HG03066 (cell line): Measurements from ENCODE around the gene DNAH5.

ENCODE experiments used
- ATAC-seq: cut with Tn5 transposase; IDR thresholded peaks from one replicate; pipeline ENCODE4 v1.9.1; 2021; ENCODE audit warnings: low read depth; ENCODE audit not compliant: unreplicated experiment

Gene DNAH5

DNA sequence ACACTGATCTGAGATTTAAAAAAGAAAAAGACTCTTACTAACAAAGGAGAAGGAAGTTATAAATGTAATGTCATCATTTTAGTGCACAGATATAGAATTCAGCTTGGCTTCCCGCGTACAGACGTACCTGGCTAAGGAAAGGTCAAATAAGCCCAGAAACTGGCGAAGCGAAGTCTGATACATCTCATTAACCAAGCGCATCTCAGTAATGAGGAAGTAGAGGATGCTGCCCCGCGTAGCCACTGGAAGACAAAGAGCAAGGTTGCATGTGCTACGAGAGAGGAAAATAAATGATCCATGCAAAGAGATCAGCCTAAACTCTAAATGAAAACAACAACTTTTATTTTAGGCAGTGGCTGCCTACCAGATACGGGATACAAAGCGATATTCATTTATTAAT lies 208.8 kb downstream of the DNAH5 start:
- no peak for ATAC-seq

GRCh38 chr5:13731121-13731628 lies 213.3 kb downstream of the DNAH5 start:
- ATAC-seq, result no peak

- ATAC-seq, result no peak
Observed at GRCh38 chr5:13708906-13709305, 235.6 kb downstream of the DNAH5 start.

GRCh38 chr5:13708432-13708831 lies 236.1 kb downstream of the DNAH5 start:
- ATAC-seq, result no peak

DNA sequence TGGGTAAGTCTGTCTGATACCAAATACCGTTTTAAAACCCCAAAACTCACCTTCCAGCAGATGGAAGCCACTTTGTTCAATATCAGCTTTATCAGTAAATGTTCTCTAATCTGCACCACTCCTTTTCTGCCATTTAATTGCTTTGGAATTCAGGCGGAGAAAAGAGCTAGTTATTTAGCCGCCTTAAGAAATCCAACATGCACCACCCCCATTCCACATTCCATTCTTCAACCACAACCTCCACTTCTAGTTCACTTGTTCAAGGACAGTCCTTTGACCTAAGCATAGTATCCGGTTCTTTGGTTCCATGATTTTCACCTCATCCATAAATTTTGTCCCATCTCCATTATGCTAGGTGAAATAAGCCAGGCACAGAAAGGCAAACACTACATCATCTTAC lies 240.1 kb downstream of the DNAH5 start:
- no peak for ATAC-seq

DNA sequence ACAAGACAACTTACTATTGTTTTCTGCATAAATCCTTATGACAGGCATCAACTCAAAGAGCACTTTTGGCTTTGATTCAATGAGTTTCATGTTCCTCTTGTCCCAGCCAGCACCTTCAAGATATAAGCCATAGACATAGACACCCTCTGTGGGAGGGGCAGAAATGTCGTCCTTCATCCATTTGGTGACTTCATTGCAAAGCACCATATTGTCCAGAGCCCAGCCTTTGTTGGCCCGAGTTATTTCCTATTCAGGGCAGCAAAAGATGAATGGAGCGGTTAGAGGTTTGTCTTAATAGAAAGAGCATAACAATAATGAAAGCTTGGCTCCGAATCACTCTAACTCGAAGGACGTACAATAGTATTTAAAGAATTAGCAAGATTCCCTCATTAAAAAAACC lies 243.9 kb downstream of the DNAH5 start:
- ATAC-seq, result no peak

DNA sequence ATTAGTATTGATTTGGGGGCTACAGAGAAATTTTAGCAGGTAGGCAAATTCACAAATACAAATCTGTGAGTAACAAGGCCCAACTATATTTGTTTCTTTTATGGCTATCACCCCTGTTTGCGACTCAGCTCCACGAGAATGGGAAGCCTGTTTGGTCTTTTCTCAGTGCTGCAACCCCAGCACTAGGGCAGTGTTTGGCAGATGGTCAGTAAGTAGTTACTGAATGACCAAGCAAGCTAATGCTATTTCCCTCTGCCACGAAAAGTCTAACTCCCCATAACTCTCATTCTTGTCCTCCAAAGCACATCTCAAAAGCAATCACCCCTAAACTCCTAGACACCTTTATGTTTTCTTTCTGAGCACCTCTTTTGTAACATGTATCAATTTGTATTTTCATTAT lies 245.6 kb downstream of the DNAH5 start:
- no peak for ATAC-seq

DNA sequence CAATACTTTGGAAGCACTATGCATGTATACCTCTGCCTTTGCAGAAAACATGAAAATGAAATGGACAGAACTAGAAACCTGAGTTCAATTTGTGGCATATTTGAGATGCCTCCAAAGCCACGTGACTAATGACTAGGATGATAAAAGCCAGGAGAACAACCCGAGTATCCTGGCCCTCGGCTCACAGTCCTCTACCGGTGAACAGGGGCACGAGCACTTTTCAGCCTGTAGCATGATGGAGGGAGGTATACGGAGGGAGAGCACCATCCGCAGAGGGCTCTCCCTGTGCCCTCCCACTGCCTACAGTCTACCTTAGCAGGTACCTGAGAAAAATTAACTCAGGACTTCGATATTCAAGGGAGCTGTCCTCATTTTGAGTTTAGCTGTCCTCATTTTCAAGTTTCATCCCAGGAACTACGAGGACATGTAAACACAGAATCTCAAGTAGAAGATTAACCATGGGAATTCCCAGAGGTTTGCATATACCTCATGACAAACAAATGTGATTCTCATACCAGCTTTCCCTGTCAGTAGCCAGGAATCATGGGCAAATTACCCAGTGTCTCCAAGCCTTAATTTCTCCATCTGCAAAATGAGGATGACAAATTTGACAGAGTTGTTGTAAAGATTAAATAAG lies 249.3 kb downstream of the DNAH5 start:
- ATAC-seq, result no peak

DNA sequence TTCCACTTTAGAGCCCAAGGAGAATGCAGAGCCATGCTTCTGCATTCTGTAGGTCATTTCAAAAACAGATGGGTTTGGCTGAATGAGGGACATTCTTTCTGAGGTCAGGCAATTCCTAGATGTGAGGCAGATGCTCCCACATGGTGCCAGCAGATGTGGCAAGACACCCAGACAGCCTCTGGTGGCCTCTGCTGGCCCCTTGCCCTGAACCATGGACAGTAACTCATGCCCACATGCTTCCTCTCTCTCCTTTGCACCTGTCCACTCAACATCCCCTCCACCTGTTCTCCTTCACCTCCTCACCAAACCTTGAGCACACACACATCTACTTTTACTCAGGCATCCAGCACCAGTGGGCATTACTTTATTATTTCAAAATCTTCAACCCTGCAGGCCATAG lies 252.3 kb downstream of the DNAH5 start:
- no peak for ATAC-seq

GRCh38 chr5:13676531-13676930 lies 268.0 kb downstream of the DNAH5 start:
- no peak for ATAC-seq

DNA sequence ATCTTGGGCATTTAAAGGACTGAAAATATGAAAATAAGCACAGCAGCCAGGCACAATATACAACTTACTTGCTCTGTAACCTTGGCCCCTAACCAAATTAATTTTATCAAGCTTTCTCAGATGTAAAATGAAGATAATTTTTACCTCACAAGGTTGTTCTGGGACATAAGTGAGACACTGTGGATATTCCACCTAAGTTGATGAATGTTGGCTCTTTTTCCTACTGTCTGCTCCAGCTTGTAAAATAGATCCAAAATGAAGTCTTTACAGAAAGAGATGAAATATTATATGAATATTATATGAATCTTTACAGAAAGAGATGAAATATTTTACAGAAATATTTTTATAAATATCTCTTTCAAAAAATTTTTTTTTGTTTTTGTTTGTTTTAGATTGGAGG lies 270.1 kb downstream of the DNAH5 start:
- ATAC-seq, result no peak

DNA sequence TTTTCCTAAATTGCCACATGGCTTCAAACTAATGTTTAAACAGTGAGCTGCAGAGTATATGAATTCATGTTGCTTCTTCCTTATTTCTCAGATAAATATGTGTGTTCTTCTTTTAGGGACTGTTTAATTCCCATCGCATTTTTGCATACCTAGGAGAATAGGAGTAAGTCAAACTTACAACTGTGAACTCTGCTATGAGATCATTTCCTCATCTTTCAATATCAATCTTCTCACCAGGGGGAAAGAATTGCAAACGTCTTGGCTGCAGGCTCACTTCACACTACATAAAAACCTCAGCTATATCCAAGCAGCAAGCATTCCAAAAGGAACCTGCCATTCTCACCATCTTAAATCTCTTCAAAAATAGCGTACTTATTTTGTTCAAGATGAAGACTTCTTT lies 271.0 kb downstream of the DNAH5 start:
- no peak for ATAC-seq

- no peak for ATAC-seq
Observed at GRCh38 chr5:13664377-13664776, 280.1 kb downstream of the DNAH5 start.

- ATAC-seq, result no peak
Observed at GRCh38 chr5:13662626-13663025, 281.9 kb downstream of the DNAH5 start.

- ATAC-seq, result no peak
Observed at GRCh38 chr5:13661272-13661671, 283.2 kb downstream of the DNAH5 start.

GRCh38 chr5:13660072-13660471 lies 284.4 kb downstream of the DNAH5 start:
- no peak for ATAC-seq

DNA sequence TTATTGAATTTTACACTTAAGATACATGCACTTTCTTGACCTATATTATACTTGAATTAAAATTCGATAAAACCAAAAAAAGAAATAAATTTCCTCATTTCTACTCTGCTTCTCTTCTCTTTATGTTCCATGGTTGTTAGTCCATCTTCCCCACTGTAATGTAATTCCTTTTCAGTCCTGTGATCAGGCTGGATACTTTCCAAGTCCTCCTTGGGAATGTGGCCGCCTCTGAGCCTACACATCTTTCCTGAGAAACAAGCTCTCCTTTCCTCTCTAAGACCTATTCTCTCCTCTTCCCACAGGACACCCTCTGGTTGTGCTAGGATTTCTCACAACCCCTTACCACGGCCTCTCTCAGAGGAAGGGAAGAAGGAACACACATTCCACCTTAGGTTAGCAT lies 285.1 kb downstream of the DNAH5 start:
- ATAC-seq, result no peak

DNA sequence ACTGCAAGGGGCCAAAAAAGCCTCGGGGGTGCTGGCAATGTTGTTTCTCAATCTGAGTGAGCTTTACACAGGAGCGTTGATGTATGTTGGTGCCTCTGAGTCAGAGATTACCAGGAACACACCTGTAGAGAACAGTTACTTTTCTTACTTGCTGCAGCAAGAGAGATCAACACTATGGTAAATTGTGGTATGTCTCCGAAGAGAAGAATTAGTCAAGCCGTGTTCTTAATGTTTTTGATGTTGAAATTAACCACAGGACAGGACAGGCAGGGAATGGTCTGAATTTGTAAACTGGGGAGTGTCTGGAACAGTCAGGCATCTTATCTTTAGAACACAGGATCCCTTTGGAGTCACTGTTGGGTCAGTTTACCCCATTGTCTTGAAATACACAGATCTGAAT lies 285.7 kb downstream of the DNAH5 start:
- no peak for ATAC-seq

DNA sequence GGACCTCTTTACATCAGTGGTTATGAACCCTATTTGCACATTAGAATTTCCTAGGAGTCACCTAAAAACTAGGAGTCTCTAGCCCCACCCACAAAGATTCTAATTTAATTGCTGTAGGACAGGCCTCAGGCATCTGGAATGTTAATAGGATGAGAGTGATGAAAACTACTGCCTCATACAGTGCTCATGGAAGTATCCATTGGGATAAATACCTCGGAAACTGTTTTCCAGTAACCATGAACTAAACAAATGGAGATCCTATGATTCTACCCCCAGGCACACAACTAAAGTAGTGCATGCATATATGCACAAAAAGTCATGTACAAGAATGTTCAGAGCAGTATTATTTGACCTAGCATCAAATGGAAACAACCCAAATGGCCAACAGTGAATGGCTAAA lies 286.3 kb downstream of the DNAH5 start:
- ATAC-seq, result no peak

GRCh38 chr5:13653709-13654108 lies 290.8 kb downstream of the DNAH5 start:
- ATAC-seq, result no peak

- no peak for ATAC-seq
Observed at GRCh38 chr5:13649656-13650055, 294.8 kb downstream of the DNAH5 start.

- ATAC-seq, result no peak
Observed at GRCh38 chr5:13648822-13649221, 295.7 kb downstream of the DNAH5 start.

GRCh38 chr5:13643734-13644133 lies 300.8 kb downstream of the DNAH5 start:
- ATAC-seq, result no peak
